GM23248 (cell line): ENCODE measurements around the gene MYRF.

Source experiments
- EZH2 ChIP-seq: fragments of 200-600 bp; sonication (generic); IDR thresholded peaks from 2 replicates; pipeline ENCODE4 v1.6.1; 2018; ENCODE audit warnings: antibody characterized with exemption, mild to moderate bottlenecking; ENCODE audit not compliant: insufficient read depth, poor library complexity, severe bottlenecking
- EZH2phosphoT487 ChIP-seq: fragments of 200-600 bp; sonication (generic); IDR thresholded peaks from 2 replicates; pipeline ENCODE4 v1.6.1; 2018; ENCODE audit warnings: antibody characterized with exemption, moderate library complexity, mild to moderate bottlenecking, low read depth; ENCODE audit not compliant: insufficient read depth

GRCh38 chr11:61836193-61836592 is 83.8 kb downstream of the MYRF start:
- TF ChIP-seq EZH2phosphoT487 (no peak), EZH2 (no peak)
